Testis (tissue), 2 donors: ENCODE results near the gene SLITRK5.

ENCODE experiments used
- CTCF ChIP-seq, 3 experiments: fragments of 450-650 bp in 2 of 3; fragments of 200-600 bp in 1 of 3; sonication (generic) in 1 of 3; IDR thresholded peaks; one replicate each; pipeline ENCODE4 v1.5.1; 2016 to 2019; ENCODE audit warnings: antibody characterized with exemption in 3 of 3, mild to moderate bottlenecking in 2 of 3, moderate library complexity in 1 of 3
- POLR2A ChIP-seq: fragments of 450-650 bp; IDR thresholded peaks from one replicate; pipeline ENCODE4 v1.6.1; 2017; ENCODE audit warnings: antibody characterized with exemption, mild to moderate bottlenecking, moderate library complexity

- no peak for TF ChIP-seq CTCF (IDR thresholded peaks at IDR 0.05)
- TF ChIP-seq POLR2A = no peak
Measured at GRCh38 chr13:87678372-87678752, 7.2 kb downstream of the SLITRK5 start.
